ENCODE measurements around the gene NPLOC4.

NPLOC4 gene

GRCh38 chr17:81517339-81518112 is 119.4 kb downstream of the NPLOC4 start:
- DNase-seq (ENCODE audit: low read depth): no peak

DNA sequence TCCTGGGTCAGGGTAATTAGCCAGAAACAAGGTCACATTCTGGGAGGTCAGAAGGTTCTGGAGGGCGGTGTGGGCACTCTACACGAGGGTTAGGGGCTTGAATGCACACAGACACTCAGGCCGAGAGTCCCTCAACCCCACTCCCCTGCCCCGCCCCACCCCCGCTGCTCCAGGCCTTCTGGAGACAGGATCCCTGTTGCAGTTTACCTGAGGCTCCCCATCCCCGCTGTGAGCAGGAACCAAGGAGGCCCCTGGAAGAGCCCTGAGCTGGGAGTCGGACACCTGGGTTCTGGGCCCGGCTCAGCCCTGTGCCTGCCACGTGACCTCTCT is 119.9 kb downstream of the NPLOC4 start:
- no peak for DNase-seq (ENCODE audit: low read depth)

DNA sequence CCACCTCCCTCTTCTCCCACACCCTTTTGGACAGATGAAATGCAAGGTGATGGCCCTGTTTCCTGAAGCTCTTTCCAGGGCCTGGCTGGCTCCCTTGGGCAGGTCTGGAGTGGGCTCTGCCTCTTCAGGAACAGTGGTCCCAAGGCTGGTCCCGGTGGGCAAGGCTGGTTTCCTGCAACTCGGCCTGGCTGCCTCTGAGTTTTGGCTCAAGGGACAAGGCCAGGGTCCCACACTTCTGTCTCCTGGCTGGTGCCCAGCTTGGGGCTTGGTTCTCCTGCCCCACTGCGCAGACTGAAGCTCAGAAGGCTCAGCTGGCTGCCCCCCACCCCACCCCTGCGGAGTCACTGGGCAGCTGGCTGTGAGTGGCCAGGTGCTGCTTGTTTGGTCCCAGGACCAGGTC is 120.5 kb downstream of the NPLOC4 start:
- no peak for DNase-seq (ENCODE audit: low read depth)

DNA sequence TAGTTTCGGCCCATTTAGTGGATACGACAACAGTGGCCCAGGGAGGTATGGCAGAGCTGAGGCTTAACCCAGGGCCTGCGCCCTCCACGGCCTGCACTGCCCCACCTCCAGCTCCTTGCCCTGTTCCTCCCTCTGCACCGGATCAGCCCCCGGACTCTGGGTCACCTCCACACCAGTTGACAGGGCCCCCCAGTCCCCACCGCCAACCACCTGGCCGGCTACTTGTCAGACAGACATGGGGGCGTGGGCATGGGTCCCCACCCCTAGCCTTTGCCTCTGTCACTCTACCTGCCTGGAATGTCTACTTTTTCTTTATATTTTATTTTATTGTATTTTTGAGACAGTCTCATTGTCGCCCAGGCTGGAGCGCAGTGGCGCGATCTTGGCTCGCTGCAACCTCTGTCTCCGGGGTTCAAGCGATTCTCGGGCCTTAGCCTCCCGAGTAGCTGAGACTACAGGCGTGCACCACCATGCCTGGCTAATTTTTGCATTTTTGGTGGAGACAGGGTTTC is 121.3 kb downstream of the NPLOC4 start:
- DNase-seq (ENCODE audit: low read depth): no peak

DNA sequence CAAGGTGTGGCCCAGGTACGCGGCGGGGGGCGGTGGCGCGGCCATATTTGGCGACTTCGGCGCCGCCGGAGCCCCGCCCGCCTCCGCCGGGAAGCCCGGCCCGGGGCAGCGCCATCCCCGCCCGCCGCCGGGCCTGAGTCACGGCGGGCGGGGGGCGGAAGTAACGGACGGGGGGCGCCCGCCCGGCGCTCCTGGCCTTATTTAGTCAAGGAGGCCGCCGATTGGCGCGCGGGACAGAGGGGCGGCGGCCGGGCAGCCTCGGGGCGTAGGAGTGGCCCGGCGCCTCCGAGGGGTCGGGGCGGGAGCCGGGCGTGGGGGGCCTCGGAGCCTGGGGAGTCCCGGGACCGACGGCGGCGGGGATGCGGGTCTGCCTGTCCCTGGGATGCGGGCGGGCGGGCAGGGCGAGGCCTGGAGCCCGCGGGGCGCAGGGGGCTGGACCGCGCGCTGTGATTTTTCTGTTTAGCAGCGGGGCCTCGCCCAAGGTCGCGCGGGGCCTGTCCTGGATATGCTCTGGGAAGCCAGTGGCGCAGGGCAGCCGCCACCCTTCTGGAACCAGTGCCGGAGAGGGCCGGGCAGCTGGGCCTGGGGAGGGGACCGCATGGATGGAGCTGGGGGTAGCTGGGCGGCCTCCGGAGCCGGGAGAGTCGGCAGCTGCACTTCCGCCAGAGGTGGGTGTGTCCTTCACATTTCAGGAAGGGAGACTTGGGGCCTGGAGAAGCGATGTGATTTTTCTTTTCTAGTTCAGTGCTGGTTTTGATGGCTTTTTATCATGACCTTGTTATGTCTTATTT is 122.0 kb downstream of the NPLOC4 start:
- peak; percentile 57 for DNase-seq (ENCODE audit: low read depth)

DNA sequence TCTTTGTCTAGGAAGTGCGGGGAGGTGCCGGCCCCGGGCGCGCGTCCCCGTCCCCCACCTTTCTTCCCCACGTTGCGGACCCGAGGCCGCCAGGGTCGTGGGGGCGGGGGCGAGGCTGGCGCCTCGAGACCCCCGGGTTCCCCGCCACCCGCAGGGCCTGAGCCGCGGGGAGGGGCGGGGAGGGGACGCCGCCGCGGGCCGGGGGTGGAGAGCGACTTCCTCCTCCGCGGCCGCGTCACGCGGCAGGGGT is 122.5 kb downstream of the NPLOC4 start:
- no peak for DNase-seq (ENCODE audit: low read depth)

- DNase-seq (ENCODE audit: low read depth): peak; percentile 26
Observed at GRCh38 chr17:81513753-81514488, 123.0 kb downstream of the NPLOC4 start.

DNA sequence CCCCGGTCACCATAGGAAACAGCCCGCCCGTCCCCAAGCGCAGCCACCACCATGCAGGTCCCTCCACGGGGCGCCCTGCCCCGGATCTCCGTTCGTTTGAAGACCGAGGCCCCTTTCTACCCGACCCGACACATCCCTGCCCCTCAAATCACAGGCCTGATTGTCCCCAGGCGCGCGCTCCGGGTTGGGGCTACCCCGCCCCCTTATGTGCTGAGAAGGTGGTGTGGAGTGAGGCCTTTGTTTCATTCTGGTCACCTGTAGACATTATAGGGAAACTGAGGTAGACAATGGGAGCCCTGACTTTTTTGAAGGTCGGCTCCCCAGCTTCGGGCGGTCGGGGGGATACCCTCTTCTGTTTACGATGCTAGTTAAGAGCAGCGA is 123.5 kb downstream of the NPLOC4 start:
- peak; percentile 44 for DNase-seq (ENCODE audit: low read depth)

- peak; percentile 85 for DNase-seq (ENCODE audit: low read depth)
Observed at GRCh38 chr17:81512562-81513371, 124.1 kb downstream of the NPLOC4 start, which contains the start of gene ACTG1. Gene ACTG1 (minus strand): TSS chr17:81512799. CDS start chr17:81512354, 445 bp downstream.

GRCh38 chr17:81511804-81512561 is 124.9 kb downstream of the NPLOC4 start:
- peak; percentile 26 for DNase-seq (ENCODE audit: low read depth)

GRCh38 chr17:81511554-81511803 is 125.4 kb downstream of the NPLOC4 start:
- DNase-seq (ENCODE audit: low read depth): no peak

DNA sequence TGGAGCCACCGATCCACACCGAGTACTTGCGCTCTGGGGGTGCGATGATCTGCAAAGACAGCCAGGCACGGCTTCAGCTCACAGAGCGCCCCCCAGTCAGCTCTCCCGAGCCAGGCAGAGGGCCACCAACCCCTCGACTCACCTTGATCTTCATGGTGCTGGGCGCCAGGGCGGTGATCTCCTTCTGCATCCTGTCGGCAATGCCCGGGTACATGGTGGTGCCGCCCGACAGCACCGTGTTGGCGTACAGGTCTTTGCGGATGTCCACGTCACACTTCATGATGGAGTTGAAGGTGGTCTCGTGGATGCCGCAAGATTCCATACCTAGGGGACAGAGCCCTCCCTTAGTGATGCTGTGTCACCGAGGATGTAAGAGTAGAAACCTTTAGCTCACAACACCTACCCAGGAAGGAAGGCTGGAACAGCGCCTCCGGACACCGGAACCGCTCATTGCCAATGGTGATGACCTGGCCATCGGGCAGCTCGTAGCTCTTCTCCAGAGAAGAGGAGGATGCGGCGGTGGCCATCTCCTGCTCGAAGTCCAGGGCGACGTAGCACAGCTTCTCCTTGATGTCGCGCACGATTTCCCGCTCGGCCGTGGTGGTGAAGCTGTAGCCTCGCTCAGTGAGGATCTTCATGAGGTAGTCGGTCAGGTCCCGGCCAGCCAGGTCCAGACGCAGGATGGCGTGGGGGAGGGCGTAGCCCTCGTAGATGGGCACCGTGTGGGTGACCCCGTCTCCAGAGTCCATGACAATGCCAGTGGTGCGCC is 125.9 kb downstream of the NPLOC4 start:
- no peak for DNase-seq (ENCODE audit: low read depth)

GRCh38 chr17:81509972-81510784 is 126.7 kb downstream of the NPLOC4 start:
- DNase-seq (ENCODE audit: low read depth): no peak

GRCh38 chr17:81509207-81509971 is 127.5 kb downstream of the NPLOC4 start:
- peak; percentile 32 for DNase-seq (ENCODE audit: low read depth)

GRCh38 chr17:81508639-81509206 is 128.2 kb downstream of the NPLOC4 start:
- no peak for DNase-seq (ENCODE audit: low read depth)
